HepG2 (cell line): ENCODE data around the gene AURKA. TPM values are rescaled to one million over a fixed set of nuclear protein-coding genes. Genes with fewer than 3 reads are reported as not detected.
A peak's percentile ranks its signal among the peaks of the same experiment; 100 is the strongest.

Source experiments
- E2F5 ChIP-seq: sonication (generic); formaldehyde crosslinking; conservative IDR thresholded peaks from 2 replicates; pipeline ENCODE4 v1.4.0; 2020; ENCODE audit warnings: missing genetic modification reagents
- FOXA1 ChIP-seq, 2 experiments: fragments of 450-650 bp in 1 of 2; sonication (generic) in 1 of 2; formaldehyde crosslinking in 1 of 2; IDR thresholded peaks; 2 replicates each; pipeline versions ENCODE4 v1.4.0 to v1.6.1; 2016 to 2020; ENCODE audit warnings: missing genetic modification reagents in 1 of 2
- HMG20A ChIP-seq: IDR thresholded peaks from 2 replicates; pipeline ENCODE4 v1.6.1; 2016; ENCODE audit warnings: borderline replicate concordance
- HOMEZ ChIP-seq: IDR thresholded peaks from 2 replicates; pipeline ENCODE4 v1.6.1; 2016; ENCODE audit warnings: low read depth
- IRF1 ChIP-seq: sonication (generic); formaldehyde crosslinking; IDR thresholded peaks from 2 replicates; pipeline ENCODE4 v1.4.0; 2020; ENCODE audit warnings: low read depth, mild to moderate bottlenecking, missing genetic modification reagents
- PCBP1 ChIP-seq: fragments of 200-400 bp; formaldehyde crosslinking; IDR thresholded peaks from 2 replicates; pipeline ENCODE4 v1.6.1; 2017; ENCODE audit warnings: mild to moderate bottlenecking, low read depth, low read length, borderline replicate concordance
- SMYD3 ChIP-seq: sonication (generic); formaldehyde crosslinking; IDR thresholded peaks from 2 replicates; pipeline ENCODE4 v1.8.1; 2023; ENCODE audit warnings: mild to moderate bottlenecking, missing genetic modification reagents
- STAG1 ChIP-seq: sonication (generic); formaldehyde crosslinking; IDR thresholded peaks from 2 replicates; pipeline ENCODE4 v1.4.0; 2020; ENCODE audit warnings: missing genetic modification reagents
- ZNF253 ChIP-seq: sonication (generic); formaldehyde crosslinking; IDR thresholded peaks from 2 replicates; pipeline ENCODE4 v1.8.0; 2022; ENCODE audit warnings: mild to moderate bottlenecking, missing genetic modification reagents, borderline replicate concordance
- ZNF3 ChIP-seq: IDR thresholded peaks from 2 replicates; pipeline ENCODE4 v1.7.0; 2017; ENCODE audit warnings: inconsistent platforms
- ZNF577 ChIP-seq: sonication (generic); formaldehyde crosslinking; IDR thresholded peaks from 2 replicates; pipeline ENCODE4 v1.4.0; 2020; ENCODE audit warnings: mild to moderate bottlenecking, low read depth, missing genetic modification reagents, borderline replicate concordance
- ZNF713 ChIP-seq: sonication (generic); formaldehyde crosslinking; IDR thresholded peaks from 2 replicates; pipeline ENCODE4 v1.4.0; 2020; ENCODE audit warnings: mild to moderate bottlenecking, missing genetic modification reagents
- polyA plus RNA-seq, 8 experiments: library from polyadenylated mRNA; depleted of rRNA in 3 of 8; stranded (reverse) in 7 of 8; unstranded in 1 of 8; fragments of >200 nt; fragmentation: Illumina TruSeq in 4 of 8; extraction: Trizol in 4 of 8; gene quantifications; 2 replicates each; pipeline versions ENCODE4 v1.2.1 to v1.2.3, GENCODE V29; 2011 to 2016; ENCODE audit warnings: low read depth in 4 of 8, missing spikeins in 1 of 8, mixed read lengths in 1 of 8; ENCODE audit not compliant: insufficient read depth in 1 of 8
- total RNA-seq, 5 experiments: library from RNA; depleted of rRNA; stranded (reverse); fragments of >200 nt; fragmentation: Illumina TruSeq; extraction: Trizol; gene quantifications; 2 replicates each; pipeline ENCODE4 v1.2.3, GENCODE V29; 2016; ENCODE audit warnings: low read depth in 1 of 5
- TF ChIP-seq, protein P1 (sequence below): sonication (generic); formaldehyde crosslinking; IDR thresholded peaks from 2 replicates; pipeline ENCODE4 v1.8.0; 2022; ENCODE audit warnings: mild to moderate bottlenecking, missing genetic modification reagents, borderline replicate concordance
- TF ChIP-seq, protein P2 (sequence below): sonication (generic); formaldehyde crosslinking; IDR thresholded peaks from 2 replicates; pipeline ENCODE4 v1.8.1; 2023; ENCODE audit warnings: mild to moderate bottlenecking, missing genetic modification reagents
- TF ChIP-seq, protein P3 (sequence below): sonication (generic); formaldehyde crosslinking; IDR thresholded peaks from 2 replicates; pipeline ENCODE4 v1.4.0; 2020; ENCODE audit warnings: missing genetic modification reagents, mild to moderate bottlenecking, borderline replicate concordance
- TF ChIP-seq, protein P4 (sequence below): IDR thresholded peaks from 2 replicates; pipeline ENCODE4 v1.6.1; 2016; ENCODE audit warnings: missing biosample characterization, missing genetic modification reagents, low read depth

Gene AURKA
- total and polyA plus RNA-seq, 2 of the 13 experiments (the other 11 are each of a cell fraction or from before 2014, with no cell fraction given) = 96.4 to 224 TPM

DNA sequence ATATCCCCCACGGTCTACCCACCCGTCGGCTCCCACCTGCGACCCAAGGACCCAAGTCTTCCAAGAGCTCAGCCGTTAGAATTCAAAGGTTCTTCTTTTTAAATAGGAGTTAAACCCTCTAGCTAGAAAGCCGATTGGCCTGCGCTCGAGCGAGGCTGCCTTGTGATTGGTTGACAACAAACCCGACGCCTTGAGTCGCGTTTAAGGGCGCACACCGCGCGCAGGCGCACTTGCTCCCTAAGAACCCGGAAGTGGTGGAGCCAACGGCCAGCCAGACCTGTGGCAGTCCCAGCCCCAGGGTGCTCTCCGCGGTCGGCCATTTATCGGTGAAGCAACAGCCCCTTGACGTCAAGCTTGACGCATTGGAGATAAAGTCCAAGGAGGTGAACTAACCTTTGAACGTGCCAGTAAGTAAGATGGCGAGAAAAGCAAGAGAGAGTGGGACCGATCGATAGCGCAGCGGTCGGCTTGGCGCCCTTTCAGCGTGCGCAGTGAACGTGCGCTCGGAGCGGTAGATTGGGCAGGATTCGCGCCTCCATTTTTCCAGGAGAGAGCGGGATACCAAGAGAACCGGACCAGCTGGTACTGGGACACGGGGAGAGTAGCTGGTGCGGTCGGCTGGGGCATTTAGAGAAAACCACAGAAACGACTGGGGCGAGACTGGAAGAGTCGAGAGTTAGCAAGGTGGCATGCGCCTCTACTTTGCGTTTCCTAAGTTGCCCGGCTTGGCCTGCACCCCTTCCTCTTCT, at the start of gene AURKA, which contains the start of gene CSTF1 (continued):
- TF ChIP-seq ZNF253 (peak; percentile 93; the same call in 1 of the 2 replicates), HMG20A (CRISPR knock-in tag) (peak; percentile 78), PCBP1 (0 out of 2 replicates have a peak, but pooled peaks have one; percentile 76), IRF1 (CRISPR knock-in tag) (peak; percentile 74; the same call in 1 of the 2 replicates), ZNF577 (no peak), HOMEZ (CRISPR knock-in tag) (peak; percentile 99), FOXA1 (IDR thresholded peaks at IDR 0.05) (no peak), FOXA1 (CRISPR knock-in tag; IDR thresholded peaks at IDR 0.05) (peak; percentile 79), SMYD3 (CRISPR knock-in tag) (peak; percentile 99), E2F5 (peak; percentile 92), ZNF3 (0 out of 2 replicates have a peak, but pooled peaks have one; percentile 45), STAG1 (CRISPR knock-in tag) (peak; percentile 1; the same call in 1 of the 2 replicates), ZNF713 (CRISPR knock-in tag) (0 out of 2 replicates have a peak, but pooled peaks have one; percentile 75)
- TF ChIP-seq, protein P1, sequence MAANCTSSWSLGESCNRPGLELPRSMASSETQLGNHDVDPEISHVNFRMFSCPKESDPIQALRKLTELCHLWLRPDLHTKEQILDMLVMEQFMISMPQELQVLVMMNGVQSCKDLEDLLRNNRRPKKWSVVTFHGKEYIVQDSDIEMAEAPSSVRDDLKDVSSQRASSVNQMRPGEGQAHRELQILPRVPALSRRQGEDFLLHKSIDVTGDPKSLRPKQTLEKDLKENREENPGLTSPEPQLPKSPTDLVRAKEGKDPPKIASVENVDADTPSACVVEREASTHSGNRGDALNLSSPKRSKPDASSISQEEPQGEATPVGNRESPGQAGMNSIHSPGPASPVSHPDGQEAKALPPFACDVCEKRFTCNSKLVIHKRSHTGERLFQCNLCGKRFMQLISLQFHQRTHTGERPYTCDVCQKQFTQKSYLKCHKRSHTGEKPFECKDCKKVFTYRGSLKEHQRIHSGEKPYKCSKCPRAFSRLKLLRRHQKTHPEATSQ (CRISPR knock-in tag) = peak; percentile 97
- TF ChIP-seq, protein P2, sequence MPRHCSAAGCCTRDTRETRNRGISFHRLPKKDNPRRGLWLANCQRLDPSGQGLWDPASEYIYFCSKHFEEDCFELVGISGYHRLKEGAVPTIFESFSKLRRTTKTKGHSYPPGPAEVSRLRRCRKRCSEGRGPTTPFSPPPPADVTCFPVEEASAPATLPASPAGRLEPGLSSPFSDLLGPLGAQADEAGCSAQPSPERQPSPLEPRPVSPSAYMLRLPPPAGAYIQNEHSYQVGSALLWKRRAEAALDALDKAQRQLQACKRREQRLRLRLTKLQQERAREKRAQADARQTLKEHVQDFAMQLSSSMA (CRISPR knock-in tag) = peak; percentile 97
- TF ChIP-seq, protein P3, sequence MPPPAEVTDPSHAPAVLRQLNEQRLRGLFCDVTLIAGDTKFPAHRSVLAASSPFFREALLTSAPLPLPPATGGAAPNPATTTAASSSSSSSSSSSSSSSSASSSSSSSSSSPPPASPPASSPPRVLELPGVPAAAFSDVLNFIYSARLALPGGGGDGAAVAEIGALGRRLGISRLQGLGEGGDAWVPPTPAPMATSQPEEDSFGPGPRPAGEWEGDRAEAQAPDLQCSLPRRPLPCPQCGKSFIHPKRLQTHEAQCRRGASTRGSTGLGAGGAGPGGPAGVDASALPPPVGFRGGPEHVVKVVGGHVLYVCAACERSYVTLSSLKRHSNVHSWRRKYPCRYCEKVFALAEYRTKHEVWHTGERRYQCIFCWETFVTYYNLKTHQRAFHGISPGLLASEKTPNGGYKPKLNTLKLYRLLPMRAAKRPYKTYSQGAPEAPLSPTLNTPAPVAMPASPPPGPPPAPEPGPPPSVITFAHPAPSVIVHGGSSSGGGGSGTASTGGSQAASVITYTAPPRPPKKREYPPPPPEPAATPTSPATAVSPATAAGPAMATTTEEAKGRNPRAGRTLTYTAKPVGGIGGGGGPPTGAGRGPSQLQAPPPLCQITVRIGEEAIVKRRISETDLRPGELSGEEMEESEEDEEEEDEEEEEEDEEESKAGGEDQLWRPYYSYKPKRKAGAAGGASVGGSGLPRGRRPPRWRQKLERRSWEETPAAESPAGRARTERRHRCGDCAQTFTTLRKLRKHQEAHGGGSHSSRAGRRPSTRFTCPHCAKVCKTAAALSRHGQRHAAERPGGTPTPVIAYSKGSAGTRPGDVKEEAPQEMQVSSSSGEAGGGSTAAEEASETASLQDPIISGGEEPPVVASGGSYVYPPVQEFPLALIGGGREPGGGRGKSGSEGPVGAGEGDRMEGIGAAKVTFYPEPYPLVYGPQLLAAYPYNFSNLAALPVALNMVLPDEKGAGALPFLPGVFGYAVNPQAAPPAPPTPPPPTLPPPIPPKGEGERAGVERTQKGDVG = peak; percentile 97; the same call in 1 of the 2 replicates
- TF ChIP-seq, protein P4, sequence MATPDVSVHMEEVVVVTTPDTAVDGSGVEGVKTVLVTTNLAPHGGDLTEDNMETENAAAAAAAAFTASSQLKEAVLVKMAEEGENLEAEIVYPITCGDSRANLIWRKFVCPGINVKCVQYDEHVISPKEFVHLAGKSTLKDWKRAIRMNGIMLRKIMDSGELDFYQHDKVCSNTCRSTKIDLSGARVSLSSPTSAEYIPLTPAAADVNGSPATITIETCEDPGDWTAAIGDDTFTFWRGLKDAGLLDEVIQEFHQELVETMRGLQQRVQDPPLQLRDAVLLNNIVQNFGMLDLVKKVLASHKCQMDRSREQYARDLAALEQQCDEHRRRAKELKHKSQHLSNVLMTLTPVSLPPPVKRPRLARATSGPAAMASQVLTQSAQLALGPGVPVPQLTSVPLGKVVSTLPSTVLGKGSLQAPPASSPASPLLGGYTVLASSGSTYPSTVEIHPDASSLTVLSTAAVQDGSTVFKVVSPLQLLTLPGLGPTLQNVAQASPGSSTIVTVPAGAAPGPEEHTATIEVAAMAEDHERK (CRISPR knock-in tag) = peak; percentile 99
